SU-DHL-6 (cell line): Measurements from ENCODE around the gene TMEM178A.

Experiments
- CTCF ChIP-seq: fragments of 200-600 bp; sonication (generic); IDR thresholded peaks from one replicate; pipeline ENCODE4 v1.5.1; 2017; ENCODE audit warnings: antibody characterized with exemption, mild to moderate bottlenecking, low read length, moderate library complexity; ENCODE audit not compliant: insufficient read depth, poor library complexity, severe bottlenecking
- EZH2phosphoT487 ChIP-seq: fragments of 200-600 bp; sonication (generic), shearing (Covaris generic); conservative IDR thresholded peaks from 2 replicates; pipeline ENCODE4 v1.6.1; 2018; ENCODE audit warnings: mild to moderate bottlenecking, antibody characterized with exemption, low read length, moderate library complexity, mixed read lengths

GRCh38 chr2:39701137-39701536 lies 35.4 kb downstream of the TMEM178A start:
- TF ChIP-seq EZH2phosphoT487 (no peak), CTCF (no peak)
